ENCODE measurements around the gene MLLT10.

Gene MLLT10

GRCh38 chr10:21533467-21534279 is at the start of gene MLLT10:
Gene MLLT10, plus strand, starts transcription at chr10:21534232. Its CDS starts 413 bp downstream, at chr10:21534645.
- peak within 1 kb of the TSS; percentile 88 for H3K4me3 ChIP-seq (ENCODE audit: low read length)
- peaks cover 56% of the 10 kb centered on the region for H3K4me1 ChIP-seq (ENCODE audit: insufficient read depth, low read length)
- H3K9me3 ChIP-seq (ENCODE audit: low read length): no peaks in the 10 kb centered on the region
- no peaks in the 10 kb centered on the region for H3K27me3 ChIP-seq (ENCODE audit: insufficient read depth, low read length)
- peaks cover 12% of the 10 kb centered on the region for H3K36me3 ChIP-seq (ENCODE audit: insufficient read depth, low read length)
- no peak within 1 kb of the TSS for H2AFZ ChIP-seq (ENCODE audit: low read depth, low read length)

GRCh38 chr10:21487416-21488180 is 46.4 kb upstream of the MLLT10 start:
- H3K36me3 ChIP-seq (ENCODE audit: insufficient read depth, low read length): no peaks in the 10 kb centered on the region
- H3K9me3 ChIP-seq (ENCODE audit: low read length): no peaks in the 10 kb centered on the region
- no peak overlapping the region for H2AFZ ChIP-seq (ENCODE audit: low read depth, low read length)
- peaks cover 8% of the 10 kb centered on the region for H3K4me1 ChIP-seq (ENCODE audit: insufficient read depth, low read length)
- no peak overlapping the region for H3K4me3 ChIP-seq (ENCODE audit: low read length)
- no peaks in the 10 kb centered on the region for H3K27me3 ChIP-seq (ENCODE audit: insufficient read depth, low read length)

GRCh38 chr10:21488246-21488956 is 45.6 kb upstream of the MLLT10 start:
- H3K36me3 ChIP-seq (ENCODE audit: insufficient read depth, low read length): no peaks in the 10 kb centered on the region

DNA sequence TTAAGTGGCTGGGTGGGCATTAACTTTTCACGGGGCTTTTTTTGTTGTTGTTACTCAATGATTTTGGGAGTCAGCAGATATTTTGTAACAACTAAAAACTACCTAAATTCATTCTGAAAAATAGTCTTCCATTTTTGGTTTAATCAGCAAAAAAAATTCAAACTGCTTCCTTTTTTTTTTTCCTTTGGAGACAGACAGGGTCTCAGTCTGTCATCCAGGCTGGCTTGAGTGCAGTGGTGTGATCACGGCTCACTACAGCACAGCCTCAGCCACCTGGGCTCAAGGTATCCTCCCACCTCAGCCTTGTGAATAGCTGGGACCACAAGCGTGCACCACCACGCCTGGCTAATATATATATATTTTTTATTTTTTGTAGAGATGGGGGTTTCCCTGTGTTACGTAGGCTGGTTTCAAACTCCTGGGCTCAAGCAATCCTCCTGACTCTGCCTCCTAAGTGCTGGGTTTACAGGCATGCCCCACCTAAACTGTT is 45.0 kb upstream of the MLLT10 start:
- no peak overlapping the region for H2AFZ ChIP-seq (ENCODE audit: low read depth, low read length)
- no peaks in the 10 kb centered on the region for H3K9me3 ChIP-seq (ENCODE audit: low read length)
- no peak overlapping the region for H3K4me3 ChIP-seq (ENCODE audit: low read length)
- no peaks in the 10 kb centered on the region for H3K27me3 ChIP-seq (ENCODE audit: insufficient read depth, low read length)
- H3K36me3 ChIP-seq (ENCODE audit: insufficient read depth, low read length): no peaks in the 10 kb centered on the region
- peaks cover 11% of the 10 kb centered on the region for H3K4me1 ChIP-seq (ENCODE audit: insufficient read depth, low read length)

More at GRCh38 chr10:21488246-21488956, 45.6 kb upstream of the MLLT10 start:
- no peak overlapping the region for H3K4me3 ChIP-seq (ENCODE audit: low read length)
- no peaks in the 10 kb centered on the region for H3K27me3 ChIP-seq (ENCODE audit: insufficient read depth, low read length)
- peaks cover 8% of the 10 kb centered on the region for H3K4me1 ChIP-seq (ENCODE audit: insufficient read depth, low read length)
- no peak overlapping the region for H2AFZ ChIP-seq (ENCODE audit: low read depth, low read length)
- H3K9me3 ChIP-seq (ENCODE audit: low read length): no peaks in the 10 kb centered on the region

DNA sequence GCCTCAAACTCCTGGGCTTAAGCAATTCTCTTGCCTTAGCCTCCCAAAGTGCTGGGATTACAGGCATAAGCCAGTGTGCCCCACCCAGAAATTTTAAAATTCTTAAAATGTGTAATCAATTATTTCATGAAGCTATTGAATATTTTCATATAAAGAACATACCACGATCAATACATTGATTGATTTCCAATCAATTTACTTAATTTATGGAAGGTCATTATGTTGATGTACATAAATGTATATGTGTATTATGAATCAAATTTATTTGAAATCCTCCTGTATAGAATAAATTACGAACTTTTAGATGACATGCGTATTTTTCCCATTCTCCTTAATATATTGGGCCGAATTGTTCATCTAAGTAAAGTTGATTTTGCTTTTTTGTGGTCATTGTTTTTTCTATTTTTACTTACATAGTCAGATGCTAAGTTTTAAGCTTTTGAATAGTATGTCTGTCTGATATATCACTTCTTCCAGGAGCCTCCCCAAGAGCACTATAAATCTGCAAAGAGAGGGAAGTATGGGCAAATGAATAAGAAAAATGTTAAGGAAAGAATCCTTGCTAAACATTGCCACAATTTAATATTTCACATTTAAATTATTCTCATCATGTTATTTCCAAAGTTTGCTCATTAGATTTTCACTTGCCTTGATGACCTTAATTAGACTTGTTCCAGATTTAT is 43.9 kb upstream of the MLLT10 start:
- Histone ChIP-seq H3K27me3 (ENCODE audit: insufficient read depth, low read length) (no peaks in the 10 kb centered on the region), H2AFZ (ENCODE audit: low read depth, low read length) (no peak overlapping the region), H3K36me3 (ENCODE audit: insufficient read depth, low read length) (no peaks in the 10 kb centered on the region), H3K4me3 (ENCODE audit: low read length) (no peak overlapping the region), H3K4me1 (ENCODE audit: insufficient read depth, low read length) (peaks cover 17% of the 10 kb centered on the region), H3K9me3 (ENCODE audit: low read length) (no peaks in the 10 kb centered on the region)

DNA sequence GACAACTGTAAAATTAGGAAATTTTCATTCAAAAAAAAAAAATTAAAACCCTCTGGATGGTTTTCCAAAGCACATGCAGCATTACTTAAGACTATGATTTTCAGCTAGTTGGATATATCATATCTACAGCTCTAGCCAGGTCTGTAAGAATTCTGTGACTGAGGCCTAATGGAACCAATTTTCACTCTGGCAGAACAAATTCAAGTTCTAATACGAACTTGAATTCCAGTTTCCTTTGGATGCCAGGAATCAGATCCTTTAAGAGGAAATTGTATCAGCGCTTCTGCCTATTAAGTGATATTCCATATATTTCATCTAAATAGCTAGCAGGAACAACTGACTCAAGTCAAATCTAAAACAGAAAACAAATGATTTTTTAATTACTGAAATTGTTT is 43.3 kb upstream of the MLLT10 start:
- Histone ChIP-seq H3K27me3 (ENCODE audit: insufficient read depth, low read length) (no peaks in the 10 kb centered on the region), H3K9me3 (ENCODE audit: low read length) (no peaks in the 10 kb centered on the region), H2AFZ (ENCODE audit: low read depth, low read length) (no peak overlapping the region), H3K36me3 (ENCODE audit: insufficient read depth, low read length) (no peaks in the 10 kb centered on the region), H3K4me3 (ENCODE audit: low read length) (no peak overlapping the region), H3K4me1 (ENCODE audit: insufficient read depth, low read length) (peaks cover 17% of the 10 kb centered on the region)

DNA sequence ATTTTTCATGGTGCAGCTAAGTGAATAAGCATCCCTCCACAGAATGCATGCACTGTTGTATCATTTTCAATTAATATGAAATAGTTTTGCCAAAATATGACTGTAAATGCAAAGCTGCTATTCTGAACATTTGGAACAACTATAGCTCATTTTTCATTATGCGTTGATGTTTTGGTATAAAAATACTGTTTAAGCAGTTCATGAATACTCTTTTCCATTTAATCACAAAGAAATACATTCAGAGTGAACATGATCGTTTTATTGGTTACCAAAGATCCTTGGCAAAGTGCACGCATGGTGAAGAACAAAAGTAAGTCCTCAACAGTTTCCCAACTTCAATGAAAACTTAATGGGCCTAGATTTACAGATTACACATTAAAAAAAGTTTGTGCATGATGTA is 41.6 kb upstream of the MLLT10 start:
- Histone ChIP-seq H3K27me3 (ENCODE audit: insufficient read depth, low read length) (no peaks in the 10 kb centered on the region), H3K4me3 (ENCODE audit: low read length) (no peak overlapping the region), H3K9me3 (ENCODE audit: low read length) (no peaks in the 10 kb centered on the region), H3K36me3 (ENCODE audit: insufficient read depth, low read length) (no peaks in the 10 kb centered on the region), H2AFZ (ENCODE audit: low read depth, low read length) (no peak overlapping the region), H3K4me1 (ENCODE audit: insufficient read depth, low read length) (peaks cover 18% of the 10 kb centered on the region)

DNA sequence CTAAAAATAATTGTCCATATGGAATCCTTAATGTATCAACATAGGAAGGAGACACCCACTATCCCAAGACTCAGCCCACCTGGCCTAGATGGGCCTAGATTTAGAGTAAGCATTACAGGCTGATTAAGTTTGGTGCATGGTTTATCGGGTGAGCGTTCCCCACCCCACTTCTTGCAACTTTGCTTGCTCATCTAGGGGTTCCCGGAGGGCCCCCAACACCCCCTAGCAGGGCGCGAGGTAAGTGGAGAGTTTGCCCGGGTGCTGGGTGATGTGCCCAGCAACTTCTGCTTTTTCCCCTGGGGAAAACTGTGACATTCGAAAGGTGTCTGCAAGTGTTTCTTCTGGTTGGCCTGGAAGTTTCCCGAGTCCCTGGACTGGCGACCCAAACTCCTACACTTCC is 40.2 kb upstream of the MLLT10 start:
- H3K36me3 ChIP-seq (ENCODE audit: insufficient read depth, low read length): no peaks in the 10 kb centered on the region
- H3K27me3 ChIP-seq (ENCODE audit: insufficient read depth, low read length): no peaks in the 10 kb centered on the region
- peak overlapping the region; percentile 97 for H3K4me3 ChIP-seq (ENCODE audit: low read length)
- H3K4me1 ChIP-seq (ENCODE audit: insufficient read depth, low read length): peaks cover 27% of the 10 kb centered on the region
- H2AFZ ChIP-seq (ENCODE audit: low read depth, low read length): no peak overlapping the region
- H3K9me3 ChIP-seq (ENCODE audit: low read length): no peaks in the 10 kb centered on the region

DNA sequence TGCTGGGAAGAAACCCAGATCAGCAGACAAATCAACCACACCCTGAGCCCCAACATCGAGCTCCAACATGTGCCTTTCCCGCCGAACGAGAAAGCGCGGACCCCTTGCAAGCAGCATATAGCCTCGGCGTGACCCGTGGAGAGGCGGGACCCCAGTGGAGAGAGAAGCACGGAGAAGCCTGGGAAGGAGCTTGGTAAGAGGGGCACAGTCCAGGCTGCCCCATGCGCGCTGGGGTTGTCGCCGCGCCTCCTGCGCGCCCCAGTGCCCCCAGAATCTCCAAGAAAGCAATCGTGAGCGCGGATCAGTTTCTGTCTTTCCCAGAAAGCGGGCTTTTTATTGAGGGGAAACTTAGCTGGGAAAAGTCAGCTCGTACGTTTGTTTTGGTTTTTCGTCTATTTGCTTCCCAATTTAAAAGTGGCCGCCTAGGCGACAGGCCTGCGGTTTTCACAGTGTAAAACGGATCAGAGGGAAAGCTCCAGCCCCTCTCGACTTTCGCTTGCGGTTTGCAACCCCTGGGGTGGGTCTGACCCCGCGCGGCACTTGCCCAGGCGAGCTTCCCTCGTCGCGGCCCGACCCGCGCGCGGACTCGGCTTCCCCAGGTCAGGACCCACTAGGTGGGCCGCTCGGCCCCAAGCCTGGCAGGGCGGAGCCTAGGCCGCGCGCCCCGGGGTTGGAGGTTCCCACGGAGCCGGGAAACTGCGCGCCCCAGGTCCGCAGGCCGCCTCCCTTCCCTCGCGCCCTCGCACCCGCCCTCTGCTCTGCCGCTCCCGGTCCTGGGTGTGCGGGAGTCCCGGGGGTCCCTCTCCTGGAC is 39.6 kb upstream of the MLLT10 start:
- H3K27me3 ChIP-seq (ENCODE audit: insufficient read depth, low read length): no peaks in the 10 kb centered on the region
- peak overlapping the region; percentile 97 for H3K4me3 ChIP-seq (ENCODE audit: low read length)
- H3K4me1 ChIP-seq (ENCODE audit: insufficient read depth, low read length): peaks cover 27% of the 10 kb centered on the region
- peak overlapping the region; percentile 62 for H2AFZ ChIP-seq (ENCODE audit: low read depth, low read length)
- no peaks in the 10 kb centered on the region for H3K9me3 ChIP-seq (ENCODE audit: low read length)
- no peaks in the 10 kb centered on the region for H3K36me3 ChIP-seq (ENCODE audit: insufficient read depth, low read length)

DNA sequence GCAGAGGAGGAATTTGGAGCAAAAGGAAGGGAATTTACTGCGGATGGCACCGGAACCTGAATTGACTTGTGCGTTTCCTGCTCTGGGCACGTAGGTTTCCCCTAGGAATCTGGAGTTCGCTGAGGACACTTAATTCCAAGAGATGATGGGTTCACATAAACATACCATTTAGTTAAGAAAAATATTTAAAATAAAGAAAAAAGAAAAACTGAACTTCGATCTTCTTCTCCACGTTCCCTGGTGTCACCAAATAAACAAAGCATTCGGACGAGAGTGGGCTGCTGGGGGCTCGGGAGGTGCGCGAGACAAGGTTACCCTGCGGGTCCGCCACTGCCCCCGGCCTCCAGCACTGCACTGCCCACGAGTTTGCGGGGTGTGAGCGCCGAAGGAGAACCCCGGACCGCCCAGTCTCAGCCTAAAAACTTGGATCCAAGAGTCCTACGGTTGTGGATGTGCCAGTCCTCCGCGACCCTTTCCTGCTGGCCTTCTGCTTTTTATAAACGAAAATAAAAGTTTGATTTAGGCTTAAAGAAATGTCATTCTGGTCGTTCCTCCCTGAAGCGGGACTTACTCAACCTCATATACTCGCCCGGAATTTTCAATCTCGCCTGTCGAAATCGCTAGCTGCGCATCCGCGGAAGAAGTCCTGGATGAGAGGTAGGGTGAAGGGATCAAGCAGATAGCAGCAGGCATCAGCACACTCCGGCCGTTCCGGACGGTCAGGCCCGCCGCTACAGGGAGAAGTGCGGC is 38.9 kb upstream of the MLLT10 start:
- Histone ChIP-seq H3K36me3 (ENCODE audit: insufficient read depth, low read length) (no peaks in the 10 kb centered on the region), H3K9me3 (ENCODE audit: low read length) (no peaks in the 10 kb centered on the region), H3K4me1 (ENCODE audit: insufficient read depth, low read length) (peaks cover 31% of the 10 kb centered on the region), H2AFZ (ENCODE audit: low read depth, low read length) (peak overlapping the region; percentile 62), H3K27me3 (ENCODE audit: insufficient read depth, low read length) (no peaks in the 10 kb centered on the region), H3K4me3 (ENCODE audit: low read length) (peak overlapping the region; percentile 97)

DNA sequence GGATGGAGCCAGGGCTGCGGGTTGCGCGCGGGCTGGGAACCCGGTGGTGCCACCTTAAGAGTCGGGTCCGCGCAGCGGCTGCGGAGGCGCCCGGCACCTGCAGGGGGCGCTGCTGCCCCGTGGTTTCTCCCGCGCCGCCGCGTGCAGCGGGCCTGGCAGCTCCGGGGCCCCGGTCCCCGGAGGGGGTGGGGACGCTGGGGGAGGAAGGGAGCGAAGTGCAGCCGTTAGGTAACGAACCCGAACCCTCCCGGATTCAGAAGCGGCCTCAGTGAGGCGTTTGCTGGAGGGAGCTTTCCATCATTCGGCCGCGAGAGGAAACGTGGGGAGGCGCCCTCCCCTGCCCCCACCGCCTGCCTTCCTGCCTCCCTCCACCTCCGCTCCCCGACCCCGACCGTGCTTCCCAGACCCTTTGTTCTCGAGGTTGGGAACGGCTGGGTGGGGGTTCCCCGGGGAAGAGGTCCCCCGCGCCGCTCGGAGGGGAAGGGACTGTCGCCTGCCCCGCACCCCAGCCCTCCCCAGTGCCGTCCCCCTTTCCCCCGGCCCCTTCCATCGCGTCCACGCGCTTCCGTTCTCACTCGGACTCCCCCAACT is 38.2 kb upstream of the MLLT10 start:
- peaks cover 36% of the 10 kb centered on the region for H3K4me1 ChIP-seq (ENCODE audit: insufficient read depth, low read length)

More for the DNA sequence above, 38.2 kb upstream of the MLLT10 start:
- Histone ChIP-seq H3K36me3 (ENCODE audit: insufficient read depth, low read length) (no peaks in the 10 kb centered on the region), H3K9me3 (ENCODE audit: low read length) (no peaks in the 10 kb centered on the region), H2AFZ (ENCODE audit: low read depth, low read length) (peak overlapping the region; percentile 21), H3K4me3 (ENCODE audit: low read length) (peak overlapping the region; percentile 97), H3K27me3 (ENCODE audit: insufficient read depth, low read length) (no peaks in the 10 kb centered on the region)

Measured in neuron (in vitro differentiated cells).